ENCODE results near the gene MYLK4. TPM values are rescaled to one million over a fixed set of nuclear protein-coding genes. Genes with fewer than 3 reads are reported as not detected.

The MYLK4 gene
- total RNA-seq, 4 donors from 2014 or later = 0.28 to 0.79 (median 0.46) TPM

DNA sequence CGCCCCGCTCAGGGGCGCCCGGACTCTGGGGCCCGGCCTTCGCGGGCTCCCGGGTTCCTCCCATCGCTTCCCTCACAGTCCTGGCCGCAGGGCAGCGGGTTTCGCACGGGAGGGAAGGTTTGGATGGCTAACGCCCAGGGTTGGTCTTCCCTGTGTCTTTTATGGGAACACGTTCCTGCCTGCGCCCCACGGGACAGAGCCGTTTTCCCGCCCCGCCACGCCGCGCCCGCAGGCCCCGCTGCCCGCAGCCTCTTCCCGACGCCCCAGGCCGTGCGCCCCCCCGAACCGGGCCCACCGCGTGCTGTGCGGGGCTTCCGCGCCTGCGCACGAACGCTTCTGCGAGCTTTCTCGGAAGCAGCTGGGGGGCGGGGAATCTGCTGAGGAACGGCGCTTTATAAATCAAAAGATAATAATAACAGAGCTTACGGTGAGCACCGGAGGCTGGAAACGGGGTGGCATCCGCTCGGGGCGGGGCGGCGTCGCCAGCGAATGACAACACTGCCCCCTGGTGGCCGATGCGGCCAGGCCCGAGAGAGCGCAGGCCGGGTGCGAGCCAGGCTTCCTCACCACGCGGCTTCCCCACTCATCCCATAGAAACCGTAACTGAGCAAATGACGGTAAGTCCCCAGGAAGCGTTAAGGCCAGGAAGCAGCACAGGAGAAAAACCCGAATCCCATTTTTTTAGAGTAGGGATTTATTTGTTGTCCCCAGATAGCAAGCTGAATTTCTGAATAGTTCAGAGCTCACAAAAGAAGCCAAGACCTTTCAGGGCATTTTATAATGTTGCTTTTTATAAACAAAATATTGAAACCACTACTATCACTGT is 116.4 kb downstream of the MYLK4 start:
- ATAC-seq (ENCODE audit: low FRiP score) = peak; percentile 94
- TF ChIP-seq, protein P1, sequence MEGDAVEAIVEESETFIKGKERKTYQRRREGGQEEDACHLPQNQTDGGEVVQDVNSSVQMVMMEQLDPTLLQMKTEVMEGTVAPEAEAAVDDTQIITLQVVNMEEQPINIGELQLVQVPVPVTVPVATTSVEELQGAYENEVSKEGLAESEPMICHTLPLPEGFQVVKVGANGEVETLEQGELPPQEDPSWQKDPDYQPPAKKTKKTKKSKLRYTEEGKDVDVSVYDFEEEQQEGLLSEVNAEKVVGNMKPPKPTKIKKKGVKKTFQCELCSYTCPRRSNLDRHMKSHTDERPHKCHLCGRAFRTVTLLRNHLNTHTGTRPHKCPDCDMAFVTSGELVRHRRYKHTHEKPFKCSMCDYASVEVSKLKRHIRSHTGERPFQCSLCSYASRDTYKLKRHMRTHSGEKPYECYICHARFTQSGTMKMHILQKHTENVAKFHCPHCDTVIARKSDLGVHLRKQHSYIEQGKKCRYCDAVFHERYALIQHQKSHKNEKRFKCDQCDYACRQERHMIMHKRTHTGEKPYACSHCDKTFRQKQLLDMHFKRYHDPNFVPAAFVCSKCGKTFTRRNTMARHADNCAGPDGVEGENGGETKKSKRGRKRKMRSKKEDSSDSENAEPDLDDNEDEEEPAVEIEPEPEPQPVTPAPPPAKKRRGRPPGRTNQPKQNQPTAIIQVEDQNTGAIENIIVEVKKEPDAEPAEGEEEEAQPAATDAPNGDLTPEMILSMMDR (IDR thresholded peaks at IDR 0.05) = peak in 2 of 3 donors; percentile 68 to 86
- DNase-seq (ENCODE audit: low spot score) = peak; percentile 63

DNA sequence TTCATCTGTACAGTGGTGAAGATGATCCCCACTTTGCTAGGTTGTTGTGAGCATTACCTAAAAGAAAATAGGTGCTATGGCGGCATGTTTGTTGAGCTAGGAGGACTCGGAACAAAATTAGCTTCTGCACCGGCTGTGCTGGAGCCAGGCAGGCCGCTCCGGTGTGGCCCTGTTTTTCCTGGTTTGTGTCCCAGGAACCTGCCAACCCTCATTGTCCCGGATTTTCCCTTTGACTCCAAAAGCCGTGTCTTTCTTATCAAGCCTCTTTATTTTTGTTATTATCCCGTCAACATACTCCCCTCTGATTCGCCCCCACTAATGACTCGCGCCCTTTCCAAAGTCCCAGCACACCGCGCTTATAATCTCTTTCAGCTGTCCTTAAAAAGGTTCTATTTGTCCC is 117.0 kb downstream of the MYLK4 start:
- TF ChIP-seq, protein P1 (IDR thresholded peaks at IDR 0.05) = no peak
- no peak for ATAC-seq (ENCODE audit: low FRiP score)
- no peak for DNase-seq (ENCODE audit: low spot score)

DNA sequence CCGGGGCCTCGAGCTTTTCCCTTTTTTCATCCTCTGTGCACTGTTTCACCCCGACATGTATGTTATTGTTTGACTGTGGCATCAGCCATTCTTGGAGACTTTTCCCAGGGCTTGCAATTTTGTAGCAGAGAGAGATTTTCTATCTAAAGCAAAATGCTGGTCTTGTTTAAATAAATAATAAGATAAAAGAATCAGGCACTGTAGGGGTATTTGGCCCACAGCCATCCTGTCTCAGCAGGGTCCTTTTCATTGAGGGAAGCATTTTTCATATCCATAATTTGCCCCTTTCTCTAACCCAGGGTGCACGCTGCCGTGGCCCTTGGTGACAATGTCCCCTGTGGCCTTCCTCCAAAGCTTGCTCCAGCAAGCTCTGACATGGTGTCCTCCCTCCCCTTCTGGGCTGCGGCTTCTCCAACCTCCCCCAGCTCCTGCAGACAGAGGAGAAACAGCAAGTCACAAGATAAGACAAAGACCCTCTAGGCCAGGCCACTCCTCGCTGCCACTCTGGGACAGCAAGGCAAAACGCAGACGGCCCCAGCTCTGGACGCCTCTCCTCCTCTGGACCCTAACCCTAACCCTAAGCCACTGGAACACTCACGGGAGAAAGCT is 117.6 kb downstream of the MYLK4 start:
- TF ChIP-seq, protein P1 (IDR thresholded peaks at IDR 0.05) = no peak
- DNase-seq (ENCODE audit: low spot score) (no peak), ATAC-seq (ENCODE audit: low FRiP score) (no peak)

DNA sequence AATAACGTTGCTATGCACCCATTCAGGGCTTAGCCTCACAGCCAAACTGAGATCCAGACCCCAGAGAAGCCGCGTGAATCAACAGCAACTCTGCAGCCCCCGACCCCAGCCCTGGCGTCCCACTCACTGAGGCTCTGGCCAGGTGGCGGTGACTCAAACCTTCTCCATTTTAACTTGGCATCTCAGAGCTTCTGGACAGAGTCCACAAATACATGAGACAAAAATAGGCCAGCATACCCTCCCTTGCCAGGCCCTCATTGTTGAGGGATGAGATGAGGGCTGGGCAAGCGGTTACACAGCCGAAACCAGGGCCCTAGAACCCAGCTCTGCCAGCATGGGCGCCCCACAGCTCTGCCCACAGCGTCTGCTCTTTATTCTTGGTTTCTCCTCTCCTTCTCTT is 118.4 kb downstream of the MYLK4 start:
- ATAC-seq (ENCODE audit: low FRiP score) = no peak
- DNase-seq (ENCODE audit: low spot score) = no peak
- TF ChIP-seq, protein P1 (IDR thresholded peaks at IDR 0.05) = no peak

DNA sequence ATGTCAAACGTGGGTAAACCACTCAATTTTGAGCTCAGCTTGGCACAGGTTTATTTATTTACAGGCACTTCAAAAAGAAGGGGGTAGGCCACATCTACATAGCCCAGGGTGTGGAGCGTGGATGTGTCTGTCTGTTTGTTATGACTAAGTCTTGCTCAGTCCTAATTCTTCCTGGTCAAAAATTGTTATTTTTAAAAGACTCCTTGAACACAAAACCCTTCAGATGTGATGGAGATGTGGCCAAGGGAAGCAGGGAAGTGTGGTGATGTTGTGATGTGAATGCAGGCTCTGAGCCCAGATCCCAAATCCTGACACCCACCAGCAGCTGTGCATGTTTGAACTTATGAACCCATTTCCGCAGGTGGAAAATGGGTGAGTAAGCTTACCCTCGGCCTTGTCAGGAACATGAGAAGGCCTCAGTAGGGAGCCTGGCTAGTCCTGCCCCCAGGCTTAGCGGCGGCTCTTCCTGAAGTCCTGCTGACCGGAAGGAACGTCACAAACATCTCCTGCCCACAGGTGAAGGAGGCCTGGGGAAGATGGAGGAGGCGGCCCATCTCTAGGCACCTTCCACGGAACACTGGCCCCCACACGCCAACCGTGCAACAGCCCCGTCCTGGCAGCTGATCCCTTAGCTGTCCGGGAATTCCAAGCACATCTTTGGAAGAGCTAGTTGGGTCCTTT is 119.7 kb downstream of the MYLK4 start:
- DNase-seq (ENCODE audit: low spot score) = no peak
- no peak for ATAC-seq (ENCODE audit: low FRiP score)
- TF ChIP-seq, protein P1 (IDR thresholded peaks at IDR 0.05) = no peak

DNA sequence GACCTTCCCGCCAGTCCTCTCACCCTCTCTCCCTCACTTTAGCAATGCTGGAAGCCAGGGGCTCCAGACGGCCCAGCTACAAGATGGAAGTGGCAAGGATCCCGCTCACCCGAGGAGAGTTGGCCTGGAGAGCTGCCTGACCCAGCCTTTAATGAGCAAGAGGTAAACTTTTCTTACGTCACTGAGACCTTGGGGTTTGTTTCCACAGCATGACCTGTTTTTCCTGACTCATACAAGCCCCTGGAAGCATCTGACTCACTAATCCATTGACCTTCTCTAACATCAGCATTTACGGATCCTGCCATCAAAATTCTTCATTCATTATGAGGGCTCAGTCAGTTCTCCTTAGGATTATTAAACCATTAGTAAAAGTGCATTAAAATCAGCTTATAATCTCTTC is 120.4 kb downstream of the MYLK4 start:
- no peak for ATAC-seq (ENCODE audit: low FRiP score)
- TF ChIP-seq, protein P1 (IDR thresholded peaks at IDR 0.05) = no peak

More for the DNA sequence above, 120.4 kb downstream of the MYLK4 start:
- DNase-seq (ENCODE audit: low spot score) = no peak

Data from omental fat pad (tissue), 4 donors.